ENCODE results near the gene SFN.
"Not testable (repeated sequence)": the region's sequence is repeated elsewhere in the genome, so short reads cannot be mapped to it uniquely, and the experiment has no call there.

The SFN gene

GRCh38 chr1:26858160-26858559, 4.8 kb upstream of the SFN start:
- H3K9ac ChIP-seq (ENCODE audit: low read length), result no peak overlapping the region
- peaks cover 37% of the 10 kb centered on the region for H3K4me1 ChIP-seq (ENCODE audit: control insufficient read depth, insufficient read depth, low read length)
- no peaks in the 10 kb centered on the region for H3K9me3 ChIP-seq (ENCODE audit: control insufficient read depth, low read length)
- no peak overlapping the region for H3K4me3 ChIP-seq (ENCODE audit: low read length)
- no peaks in the 10 kb centered on the region for H3K27me3 ChIP-seq (ENCODE audit: control insufficient read depth, insufficient read depth, low read length)
- no peaks in the 10 kb centered on the region for H3K36me3 ChIP-seq (ENCODE audit: control insufficient read depth, insufficient read depth, low read length)

- Histone ChIP-seq H3K9me3 (ENCODE audit: control insufficient read depth, low read length) (no peaks in the 10 kb centered on the region), H3K9ac (ENCODE audit: low read length) (no peak overlapping the region), H3K4me1 (ENCODE audit: control insufficient read depth, insufficient read depth, low read length) (peaks cover 32% of the 10 kb centered on the region), H3K36me3 (ENCODE audit: control insufficient read depth, insufficient read depth, low read length) (no peaks in the 10 kb centered on the region), H3K27me3 (ENCODE audit: control insufficient read depth, insufficient read depth, low read length) (no peaks in the 10 kb centered on the region), H3K4me3 (ENCODE audit: low read length) (no peak overlapping the region)
These were observed 3.9 kb upstream of the SFN start for GRCh38 chr1:26858891-26859640.

- Histone ChIP-seq H3K36me3 (ENCODE audit: control insufficient read depth, insufficient read depth, low read length) (no peaks in the 10 kb centered on the region), H3K4me3 (ENCODE audit: low read length) (no peak overlapping the region), H3K9me3 (ENCODE audit: control insufficient read depth, low read length) (no peaks in the 10 kb centered on the region), H3K4me1 (ENCODE audit: control insufficient read depth, insufficient read depth, low read length) (peaks cover 17% of the 10 kb centered on the region), H3K9ac (ENCODE audit: low read length) (no peak overlapping the region), H3K27me3 (ENCODE audit: control insufficient read depth, insufficient read depth, low read length) (no peaks in the 10 kb centered on the region)
These were observed 1.7 kb upstream of the SFN start for GRCh38 chr1:26861286-26861701.

GRCh38 chr1:26861889-26862378, 1.0 kb upstream of the SFN start:
- no peaks in the 10 kb centered on the region for H3K27me3 ChIP-seq (ENCODE audit: control insufficient read depth, insufficient read depth, low read length)
- no peaks in the 10 kb centered on the region for H3K36me3 ChIP-seq (ENCODE audit: control insufficient read depth, insufficient read depth, low read length)
- no peaks in the 10 kb centered on the region for H3K9me3 ChIP-seq (ENCODE audit: control insufficient read depth, low read length)
- H3K4me3 ChIP-seq (ENCODE audit: low read length), result no peak overlapping the region
- H3K9ac ChIP-seq (ENCODE audit: low read length), result no peak overlapping the region
- H3K4me1 ChIP-seq (ENCODE audit: control insufficient read depth, insufficient read depth, low read length), result peaks cover 17% of the 10 kb centered on the region

GRCh38 chr1:26863685-26864077, 732 bp downstream of the SFN start:
- peak overlapping the region; percentile 84 for H3K4me3 ChIP-seq (ENCODE audit: low read length)
- H3K27me3 ChIP-seq (ENCODE audit: control insufficient read depth, insufficient read depth, low read length), result no peaks in the 10 kb centered on the region
- H3K36me3 ChIP-seq (ENCODE audit: control insufficient read depth, insufficient read depth, low read length), result no peaks in the 10 kb centered on the region
- peak overlapping the region; percentile 94 for H3K9ac ChIP-seq (ENCODE audit: low read length)
- H3K4me1 ChIP-seq (ENCODE audit: control insufficient read depth, insufficient read depth, low read length), result peaks cover 17% of the 10 kb centered on the region
- no peaks in the 10 kb centered on the region for H3K9me3 ChIP-seq (ENCODE audit: control insufficient read depth, low read length)

- Histone ChIP-seq H3K4me3 (ENCODE audit: low read length) (peak overlapping the region; percentile 84), H3K27me3 (ENCODE audit: control insufficient read depth, insufficient read depth, low read length) (no peaks in the 10 kb centered on the region), H3K4me1 (ENCODE audit: control insufficient read depth, insufficient read depth, low read length) (peaks cover 17% of the 10 kb centered on the region), H3K9me3 (ENCODE audit: control insufficient read depth, low read length) (no peaks in the 10 kb centered on the region), H3K9ac (ENCODE audit: low read length) (peak overlapping the region; percentile 97), H3K36me3 (ENCODE audit: control insufficient read depth, insufficient read depth, low read length) (no peaks in the 10 kb centered on the region)
These were observed 1.9 kb downstream of the SFN start for GRCh38 chr1:26864610-26865480.

GRCh38 chr1:26873097-26873496, 10.1 kb downstream of the SFN start:
- not testable (repeated sequence) for H3K4me3 ChIP-seq (ENCODE audit: low read length); H3K9ac ChIP-seq (ENCODE audit: low read length); H3K36me3 ChIP-seq (ENCODE audit: control insufficient read depth, insufficient read depth, low read length); H3K27me3 ChIP-seq (ENCODE audit: control insufficient read depth, insufficient read depth, low read length); H3K9me3 ChIP-seq (ENCODE audit: control insufficient read depth, low read length); H3K4me1 ChIP-seq (ENCODE audit: control insufficient read depth, insufficient read depth, low read length)

- H3K4me3 ChIP-seq (ENCODE audit: low read length), result no peak overlapping the region
- H3K9me3 ChIP-seq (ENCODE audit: control insufficient read depth, low read length), result no peaks in the 10 kb centered on the region
- H3K27me3 ChIP-seq (ENCODE audit: control insufficient read depth, insufficient read depth, low read length), result no peaks in the 10 kb centered on the region
- no peaks in the 10 kb centered on the region for H3K36me3 ChIP-seq (ENCODE audit: control insufficient read depth, insufficient read depth, low read length)
- H3K9ac ChIP-seq (ENCODE audit: low read length), result no peak overlapping the region
- peaks cover 3% of the 10 kb centered on the region for H3K4me1 ChIP-seq (ENCODE audit: control insufficient read depth, insufficient read depth, low read length)
These were observed 11.9 kb downstream of the SFN start for GRCh38 chr1:26874896-26875295.

GRCh38 chr1:26877326-26877725, 14.4 kb downstream of the SFN start:
- peaks cover under 1% of the 10 kb centered on the region for H3K36me3 ChIP-seq (ENCODE audit: control insufficient read depth, insufficient read depth, low read length)
- H3K4me3 ChIP-seq (ENCODE audit: low read length), result no peak overlapping the region
- H3K27me3 ChIP-seq (ENCODE audit: control insufficient read depth, insufficient read depth, low read length), result no peaks in the 10 kb centered on the region
- no peaks in the 10 kb centered on the region for H3K9me3 ChIP-seq (ENCODE audit: control insufficient read depth, low read length)
- H3K9ac ChIP-seq (ENCODE audit: low read length), result no peak overlapping the region
- H3K4me1 ChIP-seq (ENCODE audit: control insufficient read depth, insufficient read depth, low read length), result peaks cover 3% of the 10 kb centered on the region

- no peaks in the 10 kb centered on the region for H3K9me3 ChIP-seq (ENCODE audit: control insufficient read depth, low read length)
- no peak overlapping the region for H3K4me3 ChIP-seq (ENCODE audit: low read length)
- H3K36me3 ChIP-seq (ENCODE audit: control insufficient read depth, insufficient read depth, low read length), result peaks cover 16% of the 10 kb centered on the region
These were observed 16.8 kb downstream of the SFN start for GRCh38 chr1:26879793-26880192.

GRCh38 chr1:26881611-26882010, 18.7 kb downstream of the SFN start:
- peaks cover 21% of the 10 kb centered on the region for H3K36me3 ChIP-seq (ENCODE audit: control insufficient read depth, insufficient read depth, low read length)
- not testable (repeated sequence) for H3K9ac ChIP-seq (ENCODE audit: low read length); H3K9me3 ChIP-seq (ENCODE audit: control insufficient read depth, low read length); H3K4me3 ChIP-seq (ENCODE audit: low read length); H3K4me1 ChIP-seq (ENCODE audit: control insufficient read depth, insufficient read depth, low read length); H3K27me3 ChIP-seq (ENCODE audit: control insufficient read depth, insufficient read depth, low read length)

More at GRCh38 chr1:26879793-26880192, 16.8 kb downstream of the SFN start:
- H3K27me3 ChIP-seq (ENCODE audit: control insufficient read depth, insufficient read depth, low read length), result no peaks in the 10 kb centered on the region
- H3K4me1 ChIP-seq (ENCODE audit: control insufficient read depth, insufficient read depth, low read length), result peaks cover 3% of the 10 kb centered on the region
- H3K9ac ChIP-seq (ENCODE audit: low read length), result no peak overlapping the region

Data from mucosa of stomach (tissue), 1 donor.